Loucy (cell line): ENCODE measurements around the gene FAM3C.

Experiments
- H2AFZ ChIP-seq: fragments of 200-600 bp; sonication (generic); 2 replicates; pipeline ENCODE4 v1.6.0; 2016; ENCODE audit warnings: antibody characterized with exemption, mild to moderate bottlenecking, low read length, moderate library complexity
- H3F3A ChIP-seq: fragments of 200-600 bp; 2 replicates; pipeline ENCODE4 v1.6.0; 2016; ENCODE audit warnings: antibody characterized with exemption, low read depth, mild to moderate bottlenecking
- H3K27me3 ChIP-seq: fragments of 200-600 bp; sonication (generic); 2 replicates; pipeline ENCODE4 v1.6.1; 2014; ENCODE audit warnings: low read length, mild to moderate bottlenecking; ENCODE audit not compliant: insufficient read depth, poor library complexity, severe bottlenecking
- H3K36me3 ChIP-seq: fragments of 200-600 bp; sonication (generic); 2 replicates; pipeline ENCODE4 v1.6.1; 2016; ENCODE audit warnings: low read length; ENCODE audit not compliant: insufficient read depth
- H3K4me1 ChIP-seq: fragments of 200-600 bp; sonication (generic); 2 replicates; pipeline ENCODE4 v1.5.1; 2014; ENCODE audit warnings: low read length, mild to moderate bottlenecking; ENCODE audit not compliant: insufficient read depth, poor library complexity, severe bottlenecking
- H3K4me2 ChIP-seq: fragments of 200-600 bp; sonication (generic); 2 replicates; pipeline ENCODE4 v1.6.0; 2014; ENCODE audit warnings: antibody characterized with exemption, low read length, low read depth, mild to moderate bottlenecking; ENCODE audit not compliant: poor library complexity, severe bottlenecking
- H3K4me3 ChIP-seq: fragments of 200-600 bp; sonication (generic); 2 replicates; pipeline ENCODE4 v1.5.1; 2014; ENCODE audit warnings: low read length, mild to moderate bottlenecking, mixed read lengths; ENCODE audit not compliant: poor library complexity, severe bottlenecking
- H3K79me2 ChIP-seq: fragments of 200-600 bp; sonication (generic); 2 replicates; pipeline ENCODE4 v1.6.1; 2014; ENCODE audit warnings: low read length; ENCODE audit not compliant: insufficient read depth
- H3K9ac ChIP-seq: fragments of 200-600 bp; sonication (generic); 2 replicates; pipeline ENCODE4 v1.6.0; 2014; ENCODE audit warnings: mild to moderate bottlenecking, low read depth, low read length, moderate library complexity; ENCODE audit not compliant: poor library complexity, severe bottlenecking
- H3K9me2 ChIP-seq: fragments of 200-600 bp; sonication (generic); replicated peaks from 2 replicates; pipeline ENCODE4 v1.6.1; 2016; ENCODE audit warnings: low read depth, low read length, mixed read lengths
- H3K9me3 ChIP-seq: fragments of 200-600 bp; sonication (generic); 2 replicates; pipeline ENCODE4 v1.6.1; 2014; ENCODE audit warnings: mild to moderate bottlenecking, antibody characterized with exemption, low read length, low read depth; ENCODE audit not compliant: insufficient read depth
- H4K20me1 ChIP-seq: fragments of 200-600 bp; sonication (generic); 2 replicates; pipeline ENCODE4 v1.6.0; 2014; ENCODE audit warnings: antibody characterized with exemption, low read length, mild to moderate bottlenecking; ENCODE audit not compliant: insufficient read depth, poor library complexity, severe bottlenecking
- CTCF ChIP-seq: fragments of 200-600 bp; sonication (generic); conservative IDR thresholded peaks from 2 replicates; pipeline ENCODE4 v1.5.1; 2014; ENCODE audit warnings: mild to moderate bottlenecking, antibody characterized with exemption, low read length
- EZH2phosphoT487 ChIP-seq: fragments of 200-600 bp; IDR thresholded peaks from 2 replicates; pipeline ENCODE4 v1.6.1; 2018; ENCODE audit warnings: antibody characterized with exemption, mild to moderate bottlenecking, moderate library complexity, borderline replicate concordance

FAM3C gene

GRCh38 chr7:121342631-121343030 lies 53.5 kb downstream of the FAM3C start:
- no peak overlapping the region for H3K4me2 ChIP-seq
- H2AFZ ChIP-seq = no peak overlapping the region
- H3K27me3 ChIP-seq = no peaks in the 10 kb centered on the region
- peaks cover 5% of the 10 kb centered on the region; the same call in 1 of the 2 replicates for H3K36me3 ChIP-seq
- H3K4me1 ChIP-seq = no peaks in the 10 kb centered on the region
- H3K9ac ChIP-seq = no peak overlapping the region
- H3F3A ChIP-seq = no peaks in the 10 kb centered on the region
- no peaks in the 10 kb centered on the region for H3K9me2 ChIP-seq
- no peak overlapping the region for H3K4me3 ChIP-seq
- H3K9me3 ChIP-seq = no peaks in the 10 kb centered on the region
- no peaks in the 10 kb centered on the region for H4K20me1 ChIP-seq
- H3K79me2 ChIP-seq = no peaks in the 10 kb centered on the region
- TF ChIP-seq CTCF = no peak
- TF ChIP-seq EZH2phosphoT487 = no peak

GRCh38 chr7:121341933-121342332 lies 54.2 kb downstream of the FAM3C start:
- no peak overlapping the region for H3K9ac ChIP-seq
- H3K4me1 ChIP-seq = no peaks in the 10 kb centered on the region
- TF ChIP-seq CTCF = no peak
- TF ChIP-seq EZH2phosphoT487 = no peak
- H3F3A ChIP-seq = no peaks in the 10 kb centered on the region
- H3K79me2 ChIP-seq = no peaks in the 10 kb centered on the region
- no peak overlapping the region for H2AFZ ChIP-seq
- no peaks in the 10 kb centered on the region for H4K20me1 ChIP-seq
- H3K36me3 ChIP-seq = peaks cover under 1% of the 10 kb centered on the region; the same call in 1 of the 2 replicates
- no peaks in the 10 kb centered on the region for H3K27me3 ChIP-seq
- no peaks in the 10 kb centered on the region for H3K9me2 ChIP-seq
- no peak overlapping the region for H3K4me3 ChIP-seq
- H3K4me2 ChIP-seq = no peak overlapping the region
- H3K9me3 ChIP-seq = no peaks in the 10 kb centered on the region

GRCh38 chr7:121339082-121339481 lies 57.0 kb downstream of the FAM3C start:
- no peaks in the 10 kb centered on the region for H3K9me2 ChIP-seq
- no peak for TF ChIP-seq CTCF
- TF ChIP-seq EZH2phosphoT487 = no peak
- no peaks in the 10 kb centered on the region for H3K36me3 ChIP-seq
- H4K20me1 ChIP-seq = no peaks in the 10 kb centered on the region
- H3K9ac ChIP-seq = no peak overlapping the region
- H3K27me3 ChIP-seq = no peaks in the 10 kb centered on the region
- H3K9me3 ChIP-seq = no peaks in the 10 kb centered on the region
- no peak overlapping the region for H3K4me2 ChIP-seq
- H3F3A ChIP-seq = no peaks in the 10 kb centered on the region
- no peaks in the 10 kb centered on the region for H3K4me1 ChIP-seq
- no peak overlapping the region for H3K4me3 ChIP-seq
- H2AFZ ChIP-seq = no peak overlapping the region
- no peaks in the 10 kb centered on the region for H3K79me2 ChIP-seq
